ENCODE data around the gene EFNA2.

EFNA2 gene

GRCh38 chr19:1239420-1239795, 46.3 kb upstream of the EFNA2 start:
- no peak for DNase-seq (ENCODE audit: low read depth)
- no peak overlapping the region for H3K4me3 ChIP-seq (ENCODE audit: control insufficient read depth, low read depth, low read length)
- no peak for TF ChIP-seq CTCF (conservative IDR thresholded peaks at IDR 0.05; ENCODE audit: control insufficient read depth, insufficient read depth, low read depth, low read length)

DNA sequence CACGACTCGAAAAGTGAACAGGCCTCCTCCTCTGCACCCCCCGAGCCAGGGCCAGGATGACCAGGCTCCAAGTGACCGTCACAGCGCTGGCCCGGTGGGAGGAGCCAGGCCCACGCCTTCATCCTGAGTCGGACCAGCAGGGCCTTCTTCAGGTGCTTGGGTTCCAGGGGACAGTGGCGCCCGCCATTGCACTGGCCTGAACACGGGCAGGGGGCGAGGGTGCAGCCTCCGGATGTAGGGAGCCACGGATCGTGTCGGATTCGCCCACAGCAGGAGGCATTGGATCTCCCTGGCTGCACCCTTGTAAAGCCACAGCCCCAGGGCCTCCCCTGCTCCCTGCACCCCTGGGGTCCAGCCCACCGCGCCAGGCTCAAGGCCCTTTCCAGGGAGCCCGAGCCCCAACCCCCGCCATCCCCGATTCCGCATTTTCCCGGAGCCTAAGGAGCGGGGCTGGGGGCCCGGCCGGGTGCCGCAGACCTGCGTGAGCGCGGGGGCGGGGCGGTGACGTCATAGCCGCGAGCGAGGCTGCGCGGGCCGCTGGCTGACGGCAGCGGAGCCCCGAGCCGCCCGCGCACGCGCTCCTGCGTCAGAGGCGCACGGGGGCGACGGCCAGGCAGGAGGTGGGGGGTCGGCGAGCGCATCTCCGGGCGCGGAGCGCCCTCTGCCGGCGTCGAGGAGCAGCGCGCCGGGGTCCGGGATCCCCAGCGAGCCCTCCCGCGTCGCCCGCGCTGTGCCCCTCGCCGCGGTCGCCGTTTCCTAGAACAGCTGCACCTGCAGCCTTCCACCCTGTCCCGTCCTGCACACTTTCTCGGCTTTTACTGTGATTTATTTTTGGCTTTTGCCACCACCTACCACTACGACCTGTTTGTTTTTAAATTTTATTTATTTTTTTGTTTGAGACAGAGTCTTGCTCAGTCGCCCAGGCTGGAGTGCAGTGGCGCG, 45.6 kb upstream of the EFNA2 start:
- peak overlapping the region; percentile 29 for H3K4me3 ChIP-seq (ENCODE audit: control insufficient read depth, low read depth, low read length)
- TF ChIP-seq CTCF (conservative IDR thresholded peaks at IDR 0.05; ENCODE audit: control insufficient read depth, insufficient read depth, low read depth, low read length): peak; percentile 36

GRCh38 chr19:1240925-1241324, 44.7 kb upstream of the EFNA2 start:
- no peak overlapping the region for H3K4me3 ChIP-seq (ENCODE audit: control insufficient read depth, low read depth, low read length)
- no peak for TF ChIP-seq CTCF (conservative IDR thresholded peaks at IDR 0.05; ENCODE audit: control insufficient read depth, insufficient read depth, low read depth, low read length)
- no peak for DNase-seq (ENCODE audit: low read depth)

More for the DNA sequence above, 45.6 kb upstream of the EFNA2 start:
- peak; percentile 90 for DNase-seq (ENCODE audit: low read depth)

GRCh38 chr19:1241417-1242095, 44.1 kb upstream of the EFNA2 start, which contains the start of gene ATP5F1D:
Gene ATP5F1D, plus strand, starts transcription at chr19:1241751. Its CDS starts 100 bp downstream, at chr19:1241851.
- peak; percentile 95 for DNase-seq (ENCODE audit: low read depth)
- peak within 1 kb of the TSS; percentile 74 for H3K4me3 ChIP-seq (ENCODE audit: control insufficient read depth, low read depth, low read length)
- no peak for TF ChIP-seq CTCF (conservative IDR thresholded peaks at IDR 0.05; ENCODE audit: control insufficient read depth, insufficient read depth, low read depth, low read length)

DNA sequence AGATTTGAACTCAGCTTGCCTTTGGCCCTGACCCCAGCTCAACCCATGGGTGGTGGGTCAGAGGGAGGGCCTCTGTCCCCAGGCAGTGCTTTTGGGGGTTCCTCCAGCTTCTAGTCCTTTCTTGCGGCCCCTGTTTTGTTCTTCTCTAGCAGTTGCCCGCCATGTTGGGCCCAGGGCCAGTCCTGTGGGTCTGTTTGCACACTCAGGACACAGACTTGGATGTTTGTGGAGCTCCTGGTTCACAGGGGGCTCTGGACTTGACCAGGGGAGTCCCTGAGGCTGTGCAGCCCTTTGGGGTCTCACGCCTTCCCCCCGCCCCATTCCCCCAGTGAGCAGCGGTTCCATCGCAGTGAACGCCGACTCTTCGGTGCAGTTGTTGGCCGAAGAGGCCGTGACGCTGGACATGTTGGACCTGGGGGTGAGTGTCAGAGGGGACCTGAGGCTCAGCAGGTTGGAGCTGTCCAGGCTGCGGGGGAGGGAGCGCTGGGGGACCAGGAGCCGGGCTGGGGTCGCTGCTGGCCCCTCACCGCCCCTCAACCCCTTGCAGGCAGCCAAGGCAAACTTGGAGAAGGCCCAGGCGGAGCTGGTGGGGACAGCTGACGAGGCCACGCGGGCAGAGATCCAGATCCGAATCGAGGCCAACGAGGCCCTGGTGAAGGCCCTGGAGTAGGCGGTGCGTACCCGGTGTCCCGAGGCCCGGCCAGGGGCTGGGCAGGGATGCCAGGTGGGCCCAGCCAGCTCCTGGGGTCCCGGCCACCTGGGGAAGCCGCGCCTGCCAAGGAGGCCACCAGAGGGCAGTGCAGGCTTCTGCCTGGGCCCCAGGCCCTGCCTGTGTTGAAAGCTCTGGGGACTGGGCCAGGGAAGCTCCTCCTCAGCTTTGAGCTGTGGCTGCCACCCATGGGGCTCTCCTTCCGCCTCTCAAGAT, 41.6 kb upstream of the EFNA2 start:
- peak; percentile 74 for TF ChIP-seq CTCF (conservative IDR thresholded peaks at IDR 0.05; ENCODE audit: control insufficient read depth, insufficient read depth, low read depth, low read length)
- peak overlapping the region; percentile 4 for H3K4me3 ChIP-seq (ENCODE audit: control insufficient read depth, low read depth, low read length)
- DNase-seq (ENCODE audit: low read depth): peak; percentile 83
